Neural cell (in vitro differentiated cells): ENCODE data around the gene PKM. TPM values are rescaled to one million over a fixed set of nuclear protein-coding genes. Genes with fewer than 3 reads are reported as not detected.

Experiments used
- H2AFZ ChIP-seq: fragments of 200-600, 300-800 bp; sonication (generic), shearing (Covaris generic); 2 replicates; pipeline ENCODE4 v1.6.0; 2014; ENCODE audit warnings: low read depth, mild to moderate bottlenecking, antibody characterized with exemption, low read length, moderate library complexity
- H3F3A ChIP-seq: fragments of 200-600 bp; shearing (Covaris generic); 2 replicates; pipeline ENCODE4 v1.6.1; 2016; ENCODE audit warnings: mild to moderate bottlenecking, moderate library complexity, mixed read lengths, antibody characterized with exemption, low read length; ENCODE audit not compliant: insufficient read depth, poor library complexity, severe bottlenecking
- H3K27ac ChIP-seq: fragments of 200-600, 300-800 bp; sonication (generic), shearing (Covaris generic); 2 replicates; pipeline ENCODE4 v1.5.1; 2014; ENCODE audit warnings: mild to moderate bottlenecking, low read length, moderate library complexity
- H3K27me3 ChIP-seq: fragments of 300-800, 200-600 bp; sonication (generic), shearing (Covaris generic); 2 replicates; pipeline ENCODE4 v1.6.0; 2014; ENCODE audit warnings: mild to moderate bottlenecking, low read depth, low read length, moderate library complexity; ENCODE audit not compliant: insufficient read depth
- H3K36me3 ChIP-seq: fragments of 300-800, 200-600 bp; sonication (generic), shearing (Covaris generic); 2 replicates; pipeline ENCODE4 v1.5.1; 2014; ENCODE audit warnings: mild to moderate bottlenecking, antibody characterized with exemption, low read length, moderate library complexity; ENCODE audit not compliant: insufficient read depth
- H3K4me2 ChIP-seq: fragments of 300-800, 200-600 bp; sonication (generic), shearing (Covaris generic); 2 replicates; pipeline ENCODE4 v1.6.0; 2014; ENCODE audit warnings: mild to moderate bottlenecking, low read length
- H3K4me3 ChIP-seq: fragments of 300-800, 200-600 bp; sonication (generic), shearing (Covaris generic); 2 replicates; pipeline ENCODE4 v1.5.1; 2014; ENCODE audit warnings: mild to moderate bottlenecking, low read length, moderate library complexity
- H3K79me2 ChIP-seq: fragments of 200-600 bp; shearing (Covaris generic); replicated peaks from 2 replicates; pipeline ENCODE4 v1.6.0; 2014; ENCODE audit warnings: mild to moderate bottlenecking, low read length, moderate library complexity; ENCODE audit not compliant: insufficient read depth
- H3K9ac ChIP-seq: fragments of 300-800, 200-600 bp; sonication (generic), shearing (Covaris generic); 2 replicates; pipeline ENCODE4 v1.6.1; 2016; ENCODE audit warnings: mild to moderate bottlenecking, low read length, mixed read lengths
- H3K9me2 ChIP-seq: fragments of 200-600 bp; shearing (Covaris generic); 2 replicates; pipeline ENCODE4 v1.6.1; 2016; ENCODE audit warnings: mild to moderate bottlenecking, low read length, mixed read lengths; ENCODE audit not compliant: insufficient read depth
- H3K9me3 ChIP-seq: fragments of 200-600, 300-800 bp; sonication (generic), shearing (Covaris generic); 2 replicates; pipeline ENCODE4 v1.6.1; 2016; ENCODE audit warnings: mild to moderate bottlenecking, mixed run types, low read length, moderate library complexity, mixed read lengths
- H4K20me1 ChIP-seq: fragments of 200-600 bp; shearing (Covaris generic); 2 replicates; pipeline ENCODE4 v1.6.1; 2016; ENCODE audit warnings: mild to moderate bottlenecking, mixed run types; ENCODE audit not compliant: insufficient read depth
- CTCF ChIP-seq: fragments of 450-650 bp; IDR thresholded peaks from 2 replicates; pipeline ENCODE4 v1.5.1; 2014; ENCODE audit warnings: antibody characterized with exemption, mild to moderate bottlenecking, moderate library complexity; ENCODE audit not compliant: poor library complexity, severe bottlenecking
- EP300 ChIP-seq: fragments of 450-650 bp; conservative IDR thresholded peaks from 2 replicates; pipeline ENCODE4 v1.6.1; 2014; ENCODE audit warnings: antibody characterized with exemption, mild to moderate bottlenecking, moderate library complexity; ENCODE audit not compliant: poor library complexity, severe bottlenecking
- EZH2 ChIP-seq: fragments of 200-600, 300-800 bp; shearing (Covaris generic), sonication (generic); IDR thresholded peaks from 2 replicates; pipeline ENCODE4 v1.6.1; 2014; ENCODE audit warnings: antibody characterized with exemption, low read length, borderline replicate concordance, mild to moderate bottlenecking; ENCODE audit not compliant: insufficient read depth, poor library complexity, severe bottlenecking
- MXI1 ChIP-seq: fragments of 450-650 bp; conservative IDR thresholded peaks from 2 replicates; pipeline ENCODE4 v1.6.1; 2014; ENCODE audit warnings: antibody characterized with exemption, mild to moderate bottlenecking; ENCODE audit not compliant: poor library complexity, severe bottlenecking
- POLR2AphosphoS5 ChIP-seq: IDR thresholded peaks from 2 replicates; pipeline ENCODE4 v1.6.1; 2012
- RAD21 ChIP-seq: fragments of 450-650 bp; conservative IDR thresholded peaks from 2 replicates; pipeline ENCODE4 v1.6.1; 2014; ENCODE audit warnings: antibody characterized with exemption, mild to moderate bottlenecking, moderate library complexity
- REST ChIP-seq: IDR thresholded peaks from 2 replicates; pipeline ENCODE4 v1.6.1; 2012; ENCODE audit warnings: borderline replicate concordance
- SMC3 ChIP-seq: fragments of 450-650 bp; conservative IDR thresholded peaks from 2 replicates; pipeline ENCODE4 v1.6.1; 2014; ENCODE audit warnings: antibody characterized with exemption, mild to moderate bottlenecking, moderate library complexity; ENCODE audit not compliant: poor library complexity
- TAF1 ChIP-seq: IDR thresholded peaks from 2 replicates; pipeline ENCODE4 v1.6.1; 2012; ENCODE audit warnings: low read depth
- polyA plus RNA-seq: library from polyadenylated mRNA; depleted of rRNA; stranded (reverse); fragments of >200 nt; gene quantifications from 2 replicates; pipeline ENCODE4 v1.2.3, GENCODE V29; 2014

The PKM gene
- polyA plus RNA-seq, 1 donor from 2014 or later: 361 TPM

- Histone ChIP-seq H3K79me2 (peaks cover 27% of the 10 kb centered on the region), H3F3A (no peaks in the 10 kb centered on the region), H3K27ac (peak overlapping the region; percentile 54), H4K20me1 (no peaks in the 10 kb centered on the region), H3K9me3 (no peaks in the 10 kb centered on the region), H3K27me3 (no peaks in the 10 kb centered on the region), H3K9me2 (no peaks in the 10 kb centered on the region), H3K4me2 (no peak overlapping the region), H3K9ac (peak overlapping the region; percentile 44), H2AFZ (peak overlapping the region; percentile 31), H3K4me3 (peak overlapping the region; percentile 82), H3K36me3 (no peaks in the 10 kb centered on the region)
- no peak for TF ChIP-seq POLR2AphosphoS5
- TF ChIP-seq CTCF: no peak
- no peak for TF ChIP-seq TAF1
- TF ChIP-seq MXI1: no peak
- no peak for TF ChIP-seq SMC3
- no peak for TF ChIP-seq EP300
- no peak for TF ChIP-seq REST
- TF ChIP-seq RAD21: no peak
- no peak for TF ChIP-seq EZH2
Measured at GRCh38 chr15:72272997-72273352, 42.0 kb upstream of the PKM start.

GRCh38 chr15:72272213-72272996 lies 41.4 kb upstream of the PKM start, which contains the start of gene PARP6:
PARP6 (minus strand) TSS chr15:72272554; CDS start chr15:72267477, 5,077 bp downstream.
- H2AFZ ChIP-seq: peak within 1 kb of the TSS; percentile 82
- peak within 1 kb of the TSS; percentile 83 for H3K4me2 ChIP-seq
- H3K4me3 ChIP-seq: peak within 1 kb of the TSS; percentile 82
- H3K27ac ChIP-seq: peak within 1 kb of the TSS; percentile 80
- no peaks in the 10 kb centered on the region for H3K36me3 ChIP-seq
- H3K9ac ChIP-seq: peak within 1 kb of the TSS; percentile 95
- H3F3A ChIP-seq: no peaks in the 10 kb centered on the region
- H4K20me1 ChIP-seq: no peaks in the 10 kb centered on the region
- peak; percentile 83 for TF ChIP-seq MXI1
- peak; percentile 96 for TF ChIP-seq CTCF
- TF ChIP-seq RAD21: peak; percentile 49
- TF ChIP-seq REST: peak; percentile 35
- TF ChIP-seq EZH2: no peak
- no peak for TF ChIP-seq TAF1
- peak; percentile 59 for TF ChIP-seq SMC3
- TF ChIP-seq EP300: peak; percentile 47
- peak; percentile 82 for TF ChIP-seq POLR2AphosphoS5
- no peaks in the 10 kb centered on the region for H3K9me3 ChIP-seq
- H3K27me3 ChIP-seq: no peaks in the 10 kb centered on the region
- peaks cover 27% of the 10 kb centered on the region for H3K79me2 ChIP-seq
- H3K9me2 ChIP-seq: no peaks in the 10 kb centered on the region
